Measurements from ENCODE around the gene MPRIP. TPM values are rescaled to one million over a fixed set of nuclear protein-coding genes. Genes with fewer than 3 reads are reported as not detected.

Gene MPRIP
- total and polyA plus RNA-seq, 10 donors = 52.3 to 309 (median 131) TPM

- no peaks in the 10 kb centered on the region for H3K27me3 ChIP-seq (replicated peaks in 1 of 7)
- no peaks in the 10 kb centered on the region for H3K9me3 ChIP-seq
- no peak overlapping the region for H3K4me3 ChIP-seq
- DNase-seq = peak; percentile 51
- intact Hi-C loops (cut with DNase I; ENCODE audit: low total_unique reads) = no loop called here
- peak in 1 of 3 donors; percentile 39 for TF ChIP-seq POLR2AphosphoS5 (IDR thresholded peaks at IDR 0.05)
- no peak for TF ChIP-seq POLR2A (IDR thresholded peaks at IDR 0.05)
- no peak overlapping the region for H3K27ac ChIP-seq
- peaks cover 0 to 8% (median 4%) of the 10 kb centered on the region in 6 donors for H3K4me1 ChIP-seq
- H3K36me3 ChIP-seq = peaks cover 7 to 100% (median 100%) of the 10 kb centered on the region in 6 donors
- WGBS, 5 donors = 92 to 97% (median 95%) methylated on average over 12 to 16 of the region's 16 CpGs
Measured at GRCh38 chr17:17223736-17224135, 181.5 kb downstream of the MPRIP start.

GRCh38 chr17:17224137-17224536 is 181.9 kb downstream of the MPRIP start:
- H3K36me3 ChIP-seq = peaks cover 4 to 100% (median 100%) of the 10 kb centered on the region in 6 donors
- WGBS, 5 donors = 81 to 91% (median 90%) methylated on average over 8 of the region's 8 CpGs
- H3K9me3 ChIP-seq = no peaks in the 10 kb centered on the region
- H3K27ac ChIP-seq = no peak overlapping the region
- intact Hi-C loops (cut with DNase I; ENCODE audit: low total_unique reads) = no loop called here
- H3K27me3 ChIP-seq (replicated peaks in 1 of 7) = no peaks in the 10 kb centered on the region
- TF ChIP-seq POLR2A (IDR thresholded peaks at IDR 0.05) (no peak), CTCF (IDR thresholded peaks at IDR 0.05 in 8 of 11, conservative IDR thresholded peaks at IDR 0.05 in 3 of 11) (no peak), POLR2AphosphoS5 (IDR thresholded peaks at IDR 0.05) (no peak)
- H3K4me1 ChIP-seq = peaks cover 0 to 12% (median 7%) of the 10 kb centered on the region in 6 donors
- no peak for DNase-seq
- H3K4me3 ChIP-seq = no peak overlapping the region

GRCh38 chr17:17225901-17226300 is 183.6 kb downstream of the MPRIP start:
- peak; percentile 54 for DNase-seq
- no peak for TF ChIP-seq POLR2A (IDR thresholded peaks at IDR 0.05)
- TF ChIP-seq POLR2AphosphoS5 (IDR thresholded peaks at IDR 0.05) = peak in 1 of 3 donors; percentile 26
- H3K27ac ChIP-seq = no peak overlapping the region
- no peak overlapping the region for H3K4me3 ChIP-seq
- intact Hi-C loops (cut with DNase I; ENCODE audit: low total_unique reads) = no loop called here
- H3K9me3 ChIP-seq = no peaks in the 10 kb centered on the region
- no peaks in the 10 kb centered on the region for H3K27me3 ChIP-seq (replicated peaks in 1 of 7)
- H3K36me3 ChIP-seq = peaks cover 4 to 100% (median 100%) of the 10 kb centered on the region in 6 donors
- H3K4me1 ChIP-seq = peaks cover 0 to 30% (median 14%) of the 10 kb centered on the region in 6 donors
- 91 to 98% (median 93%) methylated on average over 10 of the region's 10 CpGs for WGBS, 5 donors

- Histone ChIP-seq H3K27me3 (replicated peaks in 1 of 7) (no peaks in the 10 kb centered on the region), H3K36me3 (peaks cover 4 to 100% (median 100%) of the 10 kb centered on the region in 6 donors), H3K4me3 (no peak overlapping the region), H3K4me1 (peaks cover 0 to 37% (median 15%) of the 10 kb centered on the region in 6 donors), H3K27ac (no peak overlapping the region), H3K9me3 (no peaks in the 10 kb centered on the region)
- DNase-seq = peak; percentile 48
- TF ChIP-seq POLR2A (IDR thresholded peaks at IDR 0.05) = no peak
- peak in 1 of 3 donors; percentile 24 for TF ChIP-seq POLR2AphosphoS5 (IDR thresholded peaks at IDR 0.05)
- 93 to 96% (median 95%) methylated on average over 9 to 16 of the region's 16 CpGs for WGBS, 5 donors
- intact Hi-C loops (cut with DNase I; ENCODE audit: low total_unique reads) = no loop called here
Measured at GRCh38 chr17:17226451-17227265, 184.4 kb downstream of the MPRIP start.

- DNase-seq = peak; percentile 58
Measured at GRCh38 chr17:17227608-17228520, 185.6 kb downstream of the MPRIP start.

More at GRCh38 chr17:17227608-17228520, 185.6 kb downstream of the MPRIP start:
- Histone ChIP-seq H3K27me3 (replicated peaks in 1 of 7) (no peaks in the 10 kb centered on the region), H3K36me3 (peaks cover 4 to 100% (median 99%) of the 10 kb centered on the region in 6 donors), H3K27ac (peak overlapping the region in 3 of 8 donors; percentile 48 to 80 (median 65)), H3K4me1 (peaks cover 4 to 49% (median 24%) of the 10 kb centered on the region in 6 donors), H3K4me3 (no peak overlapping the region), H3K9me3 (no peaks in the 10 kb centered on the region)
- TF ChIP-seq CTCF (IDR thresholded peaks at IDR 0.05 in 8 of 11, conservative IDR thresholded peaks at IDR 0.05 in 3 of 11) (no peak), POLR2AphosphoS5 (IDR thresholded peaks at IDR 0.05) (peak in 1 of 3 donors; percentile 44)
- intact Hi-C loops (cut with DNase I; ENCODE audit: low total_unique reads) = no loop called here
- 90 to 96% (median 92%) methylated on average over 22 to 25 of the region's 25 CpGs for WGBS, 5 donors
